Psoas muscle (tissue), 8 donors: Measurements from ENCODE around the gene ARFIP1. TPM values are rescaled to one million over a fixed set of nuclear protein-coding genes. Genes with fewer than 3 reads are reported as not detected.

Experiments used
- ATAC-seq, 4 donors: fragments of 200-7000 bp; cut with Tn5 transposase; one replicate each; pipeline ENCODE4 v1.9.1; 2020; ENCODE audit warnings: moderate library complexity in 3 of 4, mild to moderate bottlenecking in 2 of 4
- DNase-seq, 2 donors: peaks; one replicate each; pipeline ENCODE4 v3.0.0-alpha.2; 2020
- H3K27ac ChIP-seq: fragments of 200-600 bp; one replicate; pipeline ENCODE4 v1.8.0; 2022
- H3K27me3 ChIP-seq, 3 donors: fragments of 200-600 bp in 1 of 3; one replicate each; pipeline versions ENCODE4 v1.6.1 to v1.8.0; 2013 to 2022; ENCODE audit warnings: low read length in 2 of 3, mild to moderate bottlenecking in 2 of 3, moderate library complexity in 1 of 3; ENCODE audit not compliant: insufficient read depth in 3 of 3
- H3K36me3 ChIP-seq, 2 donors: fragments of 200-600 bp in 1 of 2; one replicate each; pipeline versions ENCODE4 v1.6.1 to v1.8.0; 2013 to 2022; ENCODE audit warnings: low read depth in 1 of 2, mild to moderate bottlenecking in 1 of 2, moderate library complexity in 1 of 2; ENCODE audit not compliant: insufficient read depth in 1 of 2
- H3K4me1 ChIP-seq: fragments of 200-600 bp; one replicate; pipeline ENCODE4 v1.8.0; 2022
- H3K4me3 ChIP-seq: fragments of 200-600 bp; one replicate; pipeline ENCODE4 v1.8.0; 2022; ENCODE audit warnings: mild to moderate bottlenecking
- H3K9me3 ChIP-seq: fragments of 200-600 bp; one replicate; pipeline ENCODE4 v1.8.0; 2022
- CTCF ChIP-seq: fragments of 200-600 bp; IDR thresholded peaks from one replicate; pipeline ENCODE4 v1.8.0; 2022; ENCODE audit warnings: antibody characterized with exemption
- WGBS, 3 donors: extraction: QIAGEN DNeasy Blood & Tissue Kit; methylation state at CpG; one replicate each; pipeline versions ENCODE4 v1.1.6 to v1.1.7; 2013; 5-methylcytosine and 5-hydroxymethylcytosine counted together
- intact Hi-C, 2 donors: fragments of 100-400 bp; cut with DNase I; formaldehyde crosslinking; loops; one replicate each; pipeline versions ENCODE4 v1.11.0 to v1.14.2; 2022
- polyA plus RNA-seq, 3 donors: library from polyadenylated mRNA; stranded (reverse); fragments of 200-250 nt; gene quantifications; one replicate each; pipeline ENCODE4 v1.2.3, GENCODE V29; 2013
- total RNA-seq, 4 donors: library from RNA; stranded (reverse); fragmentation: NEBNext Ultra II Directional in 2 of 4; extraction: Animal tissue kit (Norgen Biotek cat#: 25700) in 2 of 4; gene quantifications; one replicate each; pipeline versions ENCODE4 v1.2.1 to v1.2.4, GENCODE V29; 2021 to 2023
- donor health status: healthy with polysubstance abuse.
- donor health status: DM: no; HTN: no; CAD: no; lungs with moderate emphysema.
- donor health status: Bipolar disorder and iron deficiency.
- donor health status: healthy.
- donor health status: DM: yes; HTN: yes; CAD: no.
- donor health status: DM: no; HTN: no; CAD: no.
- donor health status: DM: no; HTN: no; CAD: no.
- donor health status: DM: yes; HTN: yes; CAD: no.

ARFIP1 gene
- total and polyA plus RNA-seq, 7 donors: 6.8 to 15.7 (median 12.2) TPM

- Histone ChIP-seq H3K27me3 (no peaks in the 10 kb centered on the region), H3K27ac (no peak overlapping the region), H3K4me3 (no peak overlapping the region), H3K36me3 (no peaks in the 10 kb centered on the region), H3K4me1 (peaks cover 24% of the 10 kb centered on the region), H3K9me3 (no peaks in the 10 kb centered on the region)
- WGBS, 3 donors: 70 to 79% (median 75%) methylated on average over 4 of the region's 4 CpGs
- DNase-seq: no peak
- intact Hi-C loops: loop anchor here in 1 of 2 donors (5.0 kb wide), 1 partner anchor 1687 kb away; the partner anchor contains the start of gene RPS3A
- no peak for ATAC-seq
- TF ChIP-seq CTCF: no peak
These were observed 5.0 kb downstream of the ARFIP1 start for GRCh38 chr4:152784490-152785350.

- no peaks in the 10 kb centered on the region for H3K36me3 ChIP-seq
- DNase-seq (no peak), ATAC-seq (no peak)
- no peaks in the 10 kb centered on the region for H3K27me3 ChIP-seq
- H3K4me1 ChIP-seq: peaks cover 23% of the 10 kb centered on the region
- H3K9me3 ChIP-seq: no peaks in the 10 kb centered on the region
- H3K27ac ChIP-seq: no peak overlapping the region
- no peak overlapping the region for H3K4me3 ChIP-seq
- 60 to 64% (median 61%) methylated on average over 3 of the region's 3 CpGs for WGBS, 3 donors
- intact Hi-C loops: no loop called here
- no peak for TF ChIP-seq CTCF
These were observed 6.2 kb downstream of the ARFIP1 start for GRCh38 chr4:152785639-152786615.

- TF ChIP-seq CTCF: no peak
- H3K27me3 ChIP-seq: no peaks in the 10 kb centered on the region
- H3K4me3 ChIP-seq: no peak overlapping the region
- H3K27ac ChIP-seq: no peak overlapping the region
- H3K4me1 ChIP-seq: peaks cover 21% of the 10 kb centered on the region
- DNase-seq (no peak), ATAC-seq (no peak)
- WGBS, 3 donors: 96 to 100% (median 97%) methylated on average over 1 of the region's 1 CpG
- no peaks in the 10 kb centered on the region for H3K36me3 ChIP-seq
- intact Hi-C loops: no loop called here
- H3K9me3 ChIP-seq: no peaks in the 10 kb centered on the region
These were observed 6.9 kb downstream of the ARFIP1 start for GRCh38 chr4:152786627-152787026.

GRCh38 chr4:152795891-152796290 is 16.1 kb downstream of the ARFIP1 start:
- no peak for ATAC-seq
- H3K27me3 ChIP-seq: no peaks in the 10 kb centered on the region
- no peak overlapping the region for H3K27ac ChIP-seq
- no peak for DNase-seq
- H3K4me3 ChIP-seq: no peak overlapping the region
- no peaks in the 10 kb centered on the region for H3K9me3 ChIP-seq
- 97 to 99% (median 98%) methylated on average over 3 of the region's 3 CpGs for WGBS, 3 donors
- intact Hi-C loops: no loop called here
- no peak for TF ChIP-seq CTCF
- peaks cover 7% of the 10 kb centered on the region for H3K4me1 ChIP-seq
- no peaks in the 10 kb centered on the region for H3K36me3 ChIP-seq
